Left lung (tissue), 10 donors: ENCODE results near the gene KLKB1. TPM values are rescaled to one million over a fixed set of nuclear protein-coding genes. Genes with fewer than 3 reads are reported as not detected.

Source experiments
- ATAC-seq: fragments of 200-7000 bp; cut with Tn5 transposase; one replicate; pipeline ENCODE4 v1.9.1; 2020; ENCODE audit warnings: moderate library complexity
- DNase-seq, 4 donors: peaks; one replicate each; pipeline ENCODE4 v3.0.0-alpha.2; 2013 to 2020
- H3K27ac ChIP-seq, 2 donors: fragments of 200-600 bp; sonication (generic) in 1 of 2; one replicate each; pipeline versions ENCODE4 v1.5.0 to v1.8.0; 2020 to 2021
- H3K27me3 ChIP-seq, 2 donors: fragments of 200-600 bp; sonication (generic) in 1 of 2; one replicate each; pipeline versions ENCODE4 v1.5.0 to v1.8.0; 2020 to 2021
- H3K36me3 ChIP-seq, 2 donors: fragments of 200-600 bp; sonication (generic) in 1 of 2; one replicate each; pipeline versions ENCODE4 v1.5.0 to v1.8.0; 2020 to 2021
- H3K4me1 ChIP-seq, 2 donors: fragments of 200-600 bp; one replicate each; pipeline ENCODE4 v1.8.0; 2021
- H3K4me3 ChIP-seq, 2 donors: fragments of 200-600 bp; sonication (generic) in 1 of 2; one replicate each; pipeline versions ENCODE4 v1.5.0 to v1.8.0; 2020 to 2021; ENCODE audit warnings: mild to moderate bottlenecking in 1 of 2
- H3K9me3 ChIP-seq, 2 donors: fragments of 200-600 bp; sonication (generic) in 1 of 2; one replicate each; pipeline versions ENCODE4 v1.5.0 to v1.8.0; 2020 to 2021
- CTCF ChIP-seq, 2 donors: fragments of 200-600 bp; sonication (generic) in 1 of 2; IDR thresholded peaks; one replicate each; pipeline versions ENCODE4 v1.5.0 to v1.8.0; 2021; ENCODE audit warnings: antibody characterized with exemption in 2 of 2
- intact Hi-C, 2 donors: fragments of 100-400 bp; cut with DNase I; formaldehyde crosslinking; loops; one replicate each; pipeline versions ENCODE4 v1.11.2 to v1.14.2; 2022
- polyA plus RNA-seq, 6 donors: library from polyadenylated mRNA; unstranded; fragments of 120-200 nt; gene quantifications; one replicate each; pipeline ENCODE4 v1.2.1, GENCODE V29; 2013; ENCODE audit not compliant: insufficient read length in 6 of 6
- total RNA-seq, 2 donors: library from RNA; stranded (reverse); fragmentation: NEBNext Ultra II Directional; extraction: Animal tissue kit (Norgen Biotek cat#: 25700); gene quantifications; one replicate each; pipeline ENCODE4 v1.2.1, GENCODE V29; 2021
- donor health status: DM: no; HTN: yes; CAD: no.
- donor health status: DM: no; HTN: no; CAD: no.

Gene KLKB1
- total and polyA plus RNA-seq, 8 donors: 0.15 to 3.1 (median 1.2) TPM

GRCh38 chr4:186225848-186226247 lies 1.5 kb upstream of the KLKB1 start:
- intact Hi-C loops: no loop called here
- TF ChIP-seq CTCF (IDR thresholded peaks at IDR 0.05): no peak
- no peaks in the 10 kb centered on the region for H3K27me3 ChIP-seq
- H3K27ac ChIP-seq: no peak overlapping the region
- no peak for ATAC-seq
- H3K4me1 ChIP-seq: no peaks in the 10 kb centered on the region
- DNase-seq: no peak
- H3K9me3 ChIP-seq: peaks cover 0 to 18% of the 10 kb centered on the region in 2 donors
- H3K4me3 ChIP-seq: no peak overlapping the region
- no peaks in the 10 kb centered on the region for H3K36me3 ChIP-seq

GRCh38 chr4:186226521-186227189 lies 652 bp upstream of the KLKB1 start:
- Histone ChIP-seq H3K4me3 (no peak overlapping the region), H3K4me1 (no peaks in the 10 kb centered on the region), H3K9me3 (peaks cover 0 to 18% of the 10 kb centered on the region in 2 donors), H3K27me3 (no peaks in the 10 kb centered on the region), H3K27ac (no peak overlapping the region), H3K36me3 (no peaks in the 10 kb centered on the region)
- intact Hi-C loops: no loop called here
- no peak for TF ChIP-seq CTCF (IDR thresholded peaks at IDR 0.05)
- ATAC-seq: no peak
- no peak for DNase-seq

GRCh38 chr4:186227744-186228513 lies 622 bp downstream of the KLKB1 start:
- Histone ChIP-seq H3K27me3 (no peaks in the 10 kb centered on the region), H3K9me3 (peaks cover 0 to 18% of the 10 kb centered on the region in 2 donors), H3K36me3 (no peaks in the 10 kb centered on the region), H3K4me1 (no peaks in the 10 kb centered on the region), H3K4me3 (no peak overlapping the region), H3K27ac (no peak overlapping the region)
- intact Hi-C loops: no loop called here
- ATAC-seq (no peak), DNase-seq (no peak)
- TF ChIP-seq CTCF (IDR thresholded peaks at IDR 0.05): no peak

- Histone ChIP-seq H3K27me3 (no peaks in the 10 kb centered on the region), H3K4me3 (no peak overlapping the region), H3K27ac (no peak overlapping the region), H3K4me1 (no peaks in the 10 kb centered on the region), H3K36me3 (no peaks in the 10 kb centered on the region), H3K9me3 (peaks cover 0 to 18% of the 10 kb centered on the region in 2 donors)
- intact Hi-C loops: no loop called here
- no peak for ATAC-seq
- TF ChIP-seq CTCF (IDR thresholded peaks at IDR 0.05): no peak
- no peak for DNase-seq
Observed at GRCh38 chr4:186228514-186228894, 1.2 kb downstream of the KLKB1 start.

- intact Hi-C loops: no loop called here
- H3K9me3 ChIP-seq: no peaks in the 10 kb centered on the region
Observed at GRCh38 chr4:186234367-186234766, 7.1 kb downstream of the KLKB1 start.

More at GRCh38 chr4:186234367-186234766, 7.1 kb downstream of the KLKB1 start:
- TF ChIP-seq CTCF (IDR thresholded peaks at IDR 0.05): no peak
- ATAC-seq: no peak
- no peaks in the 10 kb centered on the region for H3K4me1 ChIP-seq
- DNase-seq: no peak
- no peaks in the 10 kb centered on the region for H3K27me3 ChIP-seq
- no peak overlapping the region for H3K4me3 ChIP-seq
- no peaks in the 10 kb centered on the region for H3K36me3 ChIP-seq
- no peak overlapping the region for H3K27ac ChIP-seq
